NCI-H2196 (cell line): ENCODE data around the gene EGLN1.

Experiments
- DNase-seq: peaks from one replicate; lab custom pipeline; 2025; ENCODE audit not compliant: unreplicated experiment; lab: John Stamatoyannopoulos, UW

Gene EGLN1

GRCh38 chr1:231397886-231398671, 24.0 kb downstream of the EGLN1 start:
- no peak for DNase-seq

- DNase-seq: no peak
These were observed 25.4 kb downstream of the EGLN1 start for GRCh38 chr1:231396643-231397042.

GRCh38 chr1:231395998-231396390, 26.1 kb downstream of the EGLN1 start:
- no peak for DNase-seq

GRCh38 chr1:231395076-231395997, 26.8 kb downstream of the EGLN1 start:
- no peak for DNase-seq

GRCh38 chr1:231393668-231394067, 28.4 kb downstream of the EGLN1 start:
- no peak for DNase-seq

- no peak for DNase-seq
These were observed 29.5 kb downstream of the EGLN1 start for GRCh38 chr1:231392389-231393131.

- no peak for DNase-seq
These were observed 32.0 kb downstream of the EGLN1 start for GRCh38 chr1:231390071-231390470.

GRCh38 chr1:231387770-231388669, 34.1 kb downstream of the EGLN1 start:
- DNase-seq: no peak

- DNase-seq: no peak
These were observed 35.6 kb downstream of the EGLN1 start for GRCh38 chr1:231386466-231386865.

- DNase-seq: no peak
These were observed 36.7 kb downstream of the EGLN1 start for GRCh38 chr1:231385416-231385748.

GRCh38 chr1:231384696-231385415, 37.2 kb downstream of the EGLN1 start:
- DNase-seq: no peak

- no peak for DNase-seq
These were observed 38.8 kb downstream of the EGLN1 start for GRCh38 chr1:231383159-231383860.

- DNase-seq: no peak
These were observed 39.7 kb downstream of the EGLN1 start for GRCh38 chr1:231382426-231382825.

GRCh38 chr1:231381729-231382128, 40.4 kb downstream of the EGLN1 start:
- no peak for DNase-seq

- DNase-seq: no peak
These were observed 45.1 kb downstream of the EGLN1 start for GRCh38 chr1:231376875-231377549.

- DNase-seq: no peak
These were observed 46.0 kb downstream of the EGLN1 start for GRCh38 chr1:231376101-231376500.

- no peak for DNase-seq
These were observed 47.7 kb downstream of the EGLN1 start for GRCh38 chr1:231374394-231374793.

GRCh38 chr1:231372501-231372900, 49.6 kb downstream of the EGLN1 start:
- no peak for DNase-seq

GRCh38 chr1:231369282-231369681, 52.8 kb downstream of the EGLN1 start:
- DNase-seq: no peak
